Smooth muscle cell (in vitro differentiated cells): Measurements from ENCODE around the gene SULT1C3. TPM values are rescaled to one million over a fixed set of nuclear protein-coding genes. Genes with fewer than 3 reads are reported as not detected.

Experiments
- DNase-seq: peaks from one replicate; lab custom pipeline; 2025; ENCODE audit not compliant: unreplicated experiment; lab: John Stamatoyannopoulos, UW
- H2AFZ ChIP-seq: fragments of 200-600 bp; sonication (generic); 2 replicates; pipeline ENCODE4 v1.6.0; 2016; ENCODE audit warnings: antibody characterized with exemption, low read depth, mild to moderate bottlenecking
- H3F3A ChIP-seq: fragments of 200-600 bp; sonication (generic); 2 replicates; pipeline ENCODE4 v1.6.0; 2017; ENCODE audit warnings: antibody characterized with exemption, low read depth
- H3K27ac ChIP-seq: fragments of 200-600 bp; sonication (generic); 2 replicates; pipeline ENCODE4 v1.5.1; 2016; ENCODE audit warnings: low read depth, mild to moderate bottlenecking
- H3K27me3 ChIP-seq: fragments of 200-600 bp; sonication (generic); 2 replicates; pipeline ENCODE4 v1.6.1; 2016; ENCODE audit warnings: low read depth, mild to moderate bottlenecking
- H3K36me3 ChIP-seq: fragments of 200-600 bp; sonication (generic); 2 replicates; pipeline ENCODE4 v1.5.1; 2016; ENCODE audit warnings: low read depth
- H3K4me1 ChIP-seq: fragments of 200-600 bp; sonication (generic); 2 replicates; pipeline ENCODE4 v1.5.1; 2016; ENCODE audit warnings: low read depth
- H3K4me2 ChIP-seq: fragments of 200-600 bp; sonication (generic); 2 replicates; pipeline ENCODE4 v1.6.0; 2016; ENCODE audit warnings: mild to moderate bottlenecking
- H3K4me3 ChIP-seq: fragments of 200-600 bp; sonication (generic); 2 replicates; pipeline ENCODE4 v1.5.1; 2016; ENCODE audit warnings: mild to moderate bottlenecking
- H3K79me2 ChIP-seq: fragments of 200-600 bp; sonication (generic); 2 replicates; pipeline ENCODE4 v1.6.0; 2016; ENCODE audit warnings: low read depth, mild to moderate bottlenecking
- H3K9ac ChIP-seq: fragments of 200-600 bp; sonication (generic); 2 replicates; pipeline ENCODE4 v1.6.0; 2016; ENCODE audit warnings: low read depth
- H3K9me3 ChIP-seq: fragments of 200-600 bp; sonication (generic); replicated peaks from 2 replicates; pipeline ENCODE4 v1.5.1; 2016; ENCODE audit warnings: low read depth
- H4K20me1 ChIP-seq: fragments of 200-600 bp; sonication (generic); 2 replicates; pipeline ENCODE4 v1.6.0; 2016; ENCODE audit warnings: low read depth
- WGBS: methylation state at CpG from one replicate; pipeline ENCODE4 v1.1.7; 2016; ENCODE audit warnings: low lambda C conversion rate; 5-methylcytosine and 5-hydroxymethylcytosine counted together
- polyA plus RNA-seq: library from polyadenylated mRNA; unstranded; fragments of >200 nt; fragmentation: Nextera tagmentation; extraction: Ambion mirVana; gene quantifications from 2 replicates; pipeline ENCODE4 v1.2.1, GENCODE V29; 2016
- total RNA-seq: library from RNA; depleted of rRNA; stranded (reverse); fragments of >200 nt; gene quantifications from 2 replicates; pipeline ENCODE4 v1.2.3, GENCODE V29; 2014
- TF ChIP-seq, protein P1 (sequence below): fragments of 200-600 bp; sonication (generic); IDR thresholded peaks from 2 replicates; pipeline ENCODE4 v1.5.1; 2017; ENCODE audit warnings: borderline replicate concordance, mild to moderate bottlenecking, antibody characterized with exemption; ENCODE audit not compliant: insufficient read depth, poor library complexity, severe bottlenecking

The SULT1C3 gene
- total and polyA plus RNA-seq, 2 experiments from 2014 or later = not detected

DNA sequence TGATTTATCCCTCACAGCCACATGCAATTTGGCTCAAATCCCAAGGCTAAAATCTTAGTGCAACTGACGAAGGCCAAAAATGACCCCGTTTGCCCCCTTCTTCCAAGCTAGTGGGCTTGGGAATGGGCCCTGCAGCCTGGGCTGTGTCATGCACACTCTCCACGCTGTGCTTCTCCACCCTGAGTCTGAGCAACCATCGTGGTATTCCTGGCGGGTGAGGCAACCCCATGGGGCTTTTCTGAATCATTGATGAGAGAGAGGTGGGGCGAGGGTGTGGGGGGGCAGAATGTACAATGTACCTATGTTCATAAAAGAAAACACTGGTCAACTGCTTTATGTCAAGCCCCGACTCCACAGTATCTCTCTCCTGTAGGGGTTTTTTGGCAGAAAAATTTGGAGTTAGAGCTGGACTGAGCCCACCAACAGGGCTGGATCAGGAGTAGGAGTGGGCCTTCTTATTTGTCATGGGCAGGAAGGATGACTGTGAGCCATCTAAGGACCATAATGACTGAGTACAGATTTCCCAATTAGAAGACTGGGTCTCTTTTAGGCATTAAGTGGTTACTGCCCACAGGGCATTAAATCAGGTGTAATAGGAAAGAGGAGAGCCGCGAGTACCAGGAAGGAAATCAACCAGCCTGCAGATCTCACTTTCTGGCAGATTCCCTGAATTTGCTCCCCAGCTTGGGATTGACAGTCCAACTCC is 57.8 kb downstream of the SULT1C3 start:
- H3K4me2 ChIP-seq = no peak overlapping the region
- no peak overlapping the region for H3K27ac ChIP-seq

DNA sequence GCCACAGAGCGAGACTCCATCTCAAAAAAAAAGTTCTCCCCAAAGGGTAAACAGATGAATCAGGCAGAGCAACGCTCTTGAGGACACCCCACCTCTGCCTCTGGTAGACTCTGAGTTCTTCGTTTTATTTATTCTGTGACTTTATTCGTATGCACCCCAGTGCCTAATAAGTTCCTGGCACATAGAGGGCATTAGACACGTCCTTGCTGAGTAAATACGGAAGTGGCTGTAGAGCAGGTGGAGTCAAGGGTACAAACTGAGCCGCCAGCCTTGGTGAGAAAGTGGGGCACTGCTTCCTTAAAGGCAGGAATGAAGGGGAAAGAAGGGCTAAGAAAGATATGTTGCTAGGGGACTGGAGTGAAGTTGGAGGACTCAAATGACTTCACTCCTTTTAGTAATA is 61.8 kb downstream of the SULT1C3 start:
- Histone ChIP-seq H3K4me1 (no peaks in the 10 kb centered on the region), H3K79me2 (no peaks in the 10 kb centered on the region), H2AFZ (no peak overlapping the region), H3K4me3 (no peak overlapping the region), H3K4me2 (no peak overlapping the region), H3F3A (no peaks in the 10 kb centered on the region), H3K9ac (no peak overlapping the region), H3K36me3 (no peaks in the 10 kb centered on the region), H4K20me1 (no peaks in the 10 kb centered on the region), H3K9me3 (no peaks in the 10 kb centered on the region), H3K27ac (no peak overlapping the region), H3K27me3 (no peaks in the 10 kb centered on the region)
- WGBS = 94% methylated on average over 7 of the region's 7 CpGs
- DNase-seq = no peak
- TF ChIP-seq, protein P1, sequence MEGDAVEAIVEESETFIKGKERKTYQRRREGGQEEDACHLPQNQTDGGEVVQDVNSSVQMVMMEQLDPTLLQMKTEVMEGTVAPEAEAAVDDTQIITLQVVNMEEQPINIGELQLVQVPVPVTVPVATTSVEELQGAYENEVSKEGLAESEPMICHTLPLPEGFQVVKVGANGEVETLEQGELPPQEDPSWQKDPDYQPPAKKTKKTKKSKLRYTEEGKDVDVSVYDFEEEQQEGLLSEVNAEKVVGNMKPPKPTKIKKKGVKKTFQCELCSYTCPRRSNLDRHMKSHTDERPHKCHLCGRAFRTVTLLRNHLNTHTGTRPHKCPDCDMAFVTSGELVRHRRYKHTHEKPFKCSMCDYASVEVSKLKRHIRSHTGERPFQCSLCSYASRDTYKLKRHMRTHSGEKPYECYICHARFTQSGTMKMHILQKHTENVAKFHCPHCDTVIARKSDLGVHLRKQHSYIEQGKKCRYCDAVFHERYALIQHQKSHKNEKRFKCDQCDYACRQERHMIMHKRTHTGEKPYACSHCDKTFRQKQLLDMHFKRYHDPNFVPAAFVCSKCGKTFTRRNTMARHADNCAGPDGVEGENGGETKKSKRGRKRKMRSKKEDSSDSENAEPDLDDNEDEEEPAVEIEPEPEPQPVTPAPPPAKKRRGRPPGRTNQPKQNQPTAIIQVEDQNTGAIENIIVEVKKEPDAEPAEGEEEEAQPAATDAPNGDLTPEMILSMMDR = no peak

More for the DNA sequence above, 57.8 kb downstream of the SULT1C3 start:
- Histone ChIP-seq H3F3A (no peaks in the 10 kb centered on the region), H3K36me3 (no peaks in the 10 kb centered on the region), H3K27me3 (no peaks in the 10 kb centered on the region), H2AFZ (no peak overlapping the region), H3K4me1 (no peaks in the 10 kb centered on the region), H3K9ac (no peak overlapping the region), H3K79me2 (no peaks in the 10 kb centered on the region), H3K9me3 (no peaks in the 10 kb centered on the region), H3K4me3 (no peak overlapping the region), H4K20me1 (no peaks in the 10 kb centered on the region)
- TF ChIP-seq, protein P1 = no peak
- WGBS = 86% methylated on average over 9 of the region's 9 CpGs
- DNase-seq = no peak

DNA sequence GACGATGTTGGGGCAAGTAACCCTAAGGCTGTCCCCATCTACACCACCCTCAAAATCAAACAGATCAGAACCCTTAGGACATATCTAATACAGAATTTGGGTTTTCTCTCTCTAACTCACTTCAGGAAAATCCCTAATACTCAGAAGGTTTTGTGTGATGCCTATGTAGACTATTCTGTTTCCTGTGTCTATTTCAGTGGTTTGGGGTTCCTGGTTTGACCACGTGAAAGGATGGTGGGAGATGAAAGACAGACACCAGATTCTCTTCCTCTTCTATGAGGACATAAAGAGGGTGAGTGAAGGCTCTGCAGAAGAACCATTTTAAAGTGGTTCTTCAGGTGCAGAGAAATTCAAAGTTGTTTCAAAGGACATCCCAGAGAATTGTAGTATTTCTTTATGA is 65.2 kb downstream of the SULT1C3 start:
- TF ChIP-seq, protein P1 = no peak
- H3K27ac ChIP-seq = no peak overlapping the region
- H3K4me3 ChIP-seq = no peak overlapping the region
- 92% methylated on average over 2 of the region's 2 CpGs for WGBS
- H3K79me2 ChIP-seq = no peaks in the 10 kb centered on the region
- H3K9ac ChIP-seq = no peak overlapping the region
- H3K9me3 ChIP-seq = no peaks in the 10 kb centered on the region
- no peak overlapping the region for H3K4me2 ChIP-seq
- no peaks in the 10 kb centered on the region for H3K27me3 ChIP-seq
- H4K20me1 ChIP-seq = no peaks in the 10 kb centered on the region
- H2AFZ ChIP-seq = no peak overlapping the region
- no peaks in the 10 kb centered on the region for H3F3A ChIP-seq
- no peaks in the 10 kb centered on the region for H3K4me1 ChIP-seq
- no peak for DNase-seq
- no peaks in the 10 kb centered on the region for H3K36me3 ChIP-seq

DNA sequence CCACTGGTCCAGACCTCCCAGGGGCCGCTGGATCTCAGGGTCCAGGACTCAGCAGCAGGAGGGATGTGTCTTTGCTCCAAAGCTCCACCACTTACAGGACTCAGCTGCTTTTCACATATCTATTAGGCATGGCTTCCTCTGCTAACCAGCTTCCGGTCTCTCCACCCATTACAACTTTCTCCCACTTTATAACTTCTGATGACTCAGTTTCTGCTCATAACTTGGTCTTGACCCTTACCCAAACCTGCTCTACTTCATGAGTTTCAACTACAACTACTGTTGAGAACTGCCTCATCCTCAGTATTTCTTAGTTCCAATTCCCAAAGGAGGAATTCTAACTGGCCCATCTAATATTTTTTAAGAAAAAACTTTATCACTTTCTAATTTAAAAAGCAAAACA is 66.1 kb downstream of the SULT1C3 start:
- Histone ChIP-seq H3K36me3 (no peaks in the 10 kb centered on the region), H3K79me2 (no peaks in the 10 kb centered on the region), H4K20me1 (no peaks in the 10 kb centered on the region), H3F3A (no peaks in the 10 kb centered on the region), H3K27ac (no peak overlapping the region), H3K4me3 (no peak overlapping the region), H3K27me3 (no peaks in the 10 kb centered on the region), H3K4me2 (no peak overlapping the region), H3K9ac (no peak overlapping the region), H2AFZ (no peak overlapping the region), H3K4me1 (no peaks in the 10 kb centered on the region), H3K9me3 (no peaks in the 10 kb centered on the region)
- 92% methylated on average over 2 of the region's 2 CpGs for WGBS
- TF ChIP-seq, protein P1 = no peak
- no peak for DNase-seq
